ENCODE data around the gene C21orf58. TPM values are rescaled to one million over a fixed set of nuclear protein-coding genes. Genes with fewer than 3 reads are reported as not detected.

C21orf58 gene
- total RNA-seq, 4 donors from 2014 or later, result 2.2 to 4.8 (median 2.3) TPM

DNA sequence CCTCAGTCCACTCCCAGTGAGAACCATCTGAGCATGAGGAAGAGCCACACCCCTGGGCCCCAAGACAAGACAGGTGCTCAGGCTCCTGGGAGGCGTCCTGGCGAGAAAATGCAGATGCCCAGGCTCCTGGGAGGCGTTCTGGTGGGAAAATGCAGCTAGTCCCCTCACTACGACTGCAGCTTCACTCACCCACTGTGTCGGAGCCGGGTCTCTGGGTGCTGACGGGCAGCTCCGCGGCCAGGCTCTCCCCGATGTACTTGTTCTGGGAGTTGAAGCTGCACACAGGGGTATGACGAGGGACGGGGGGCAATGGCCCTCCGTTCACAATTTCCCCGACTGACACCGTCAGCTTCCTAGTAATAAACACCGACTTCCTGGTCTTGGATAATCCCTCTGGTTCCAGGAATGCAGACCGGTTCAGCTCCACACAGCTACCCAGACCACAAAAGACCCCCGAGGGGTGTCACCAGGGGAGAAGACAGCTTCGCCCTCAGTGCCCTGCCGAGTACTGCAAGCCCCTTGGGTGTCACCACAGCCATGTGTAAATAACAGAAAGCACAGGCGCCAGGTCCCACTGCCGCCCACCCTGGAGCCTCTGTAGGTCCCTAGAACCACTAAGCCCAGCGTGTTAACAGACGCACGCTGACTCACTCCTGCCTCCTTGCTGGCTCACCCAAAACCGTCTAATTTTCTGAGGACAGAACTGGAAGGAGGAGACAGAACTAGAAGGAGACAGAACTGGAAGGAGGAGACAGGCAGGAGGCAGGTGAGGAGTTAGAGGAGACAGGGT lies 57.7 kb downstream of the C21orf58 start:
- WGBS, 2 donors, result 86 to 88% methylated on average over 24 to 25 of the region's 26 CpGs
- no peak for TF ChIP-seq POLR2A (IDR thresholded peaks at IDR 0.05)
- TF ChIP-seq, protein P1, sequence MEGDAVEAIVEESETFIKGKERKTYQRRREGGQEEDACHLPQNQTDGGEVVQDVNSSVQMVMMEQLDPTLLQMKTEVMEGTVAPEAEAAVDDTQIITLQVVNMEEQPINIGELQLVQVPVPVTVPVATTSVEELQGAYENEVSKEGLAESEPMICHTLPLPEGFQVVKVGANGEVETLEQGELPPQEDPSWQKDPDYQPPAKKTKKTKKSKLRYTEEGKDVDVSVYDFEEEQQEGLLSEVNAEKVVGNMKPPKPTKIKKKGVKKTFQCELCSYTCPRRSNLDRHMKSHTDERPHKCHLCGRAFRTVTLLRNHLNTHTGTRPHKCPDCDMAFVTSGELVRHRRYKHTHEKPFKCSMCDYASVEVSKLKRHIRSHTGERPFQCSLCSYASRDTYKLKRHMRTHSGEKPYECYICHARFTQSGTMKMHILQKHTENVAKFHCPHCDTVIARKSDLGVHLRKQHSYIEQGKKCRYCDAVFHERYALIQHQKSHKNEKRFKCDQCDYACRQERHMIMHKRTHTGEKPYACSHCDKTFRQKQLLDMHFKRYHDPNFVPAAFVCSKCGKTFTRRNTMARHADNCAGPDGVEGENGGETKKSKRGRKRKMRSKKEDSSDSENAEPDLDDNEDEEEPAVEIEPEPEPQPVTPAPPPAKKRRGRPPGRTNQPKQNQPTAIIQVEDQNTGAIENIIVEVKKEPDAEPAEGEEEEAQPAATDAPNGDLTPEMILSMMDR (IDR thresholded peaks at IDR 0.05), result no peak
- intact Hi-C loops (cut with DNase I; ENCODE audit: low total_unique reads), result no loop called here
- DNase-seq (ENCODE audit: low spot score in 2 of 2), result no peak
- H3K4me3 ChIP-seq (ENCODE audit: low read depth, poor library complexity, severe bottlenecking), result no peak overlapping the region

- intact Hi-C loops (cut with DNase I; ENCODE audit: low total_unique reads), result no loop called here
- H3K4me3 ChIP-seq (ENCODE audit: low read depth, poor library complexity, severe bottlenecking), result no peak overlapping the region
- DNase-seq (ENCODE audit: low spot score in 2 of 2), result no peak
- 85% methylated on average over 10 to 13 of the region's 13 CpGs for WGBS, 2 donors
- no peak for TF ChIP-seq POLR2A (IDR thresholded peaks at IDR 0.05)
- TF ChIP-seq, protein P1 (IDR thresholded peaks at IDR 0.05), result no peak
These were observed 59.0 kb downstream of the C21orf58 start for GRCh38 chr21:46264690-46265144.

GRCh38 chr21:46264046-46264689 lies 59.5 kb downstream of the C21orf58 start:
- no peak for TF ChIP-seq POLR2A (IDR thresholded peaks at IDR 0.05)
- TF ChIP-seq, protein P1 (IDR thresholded peaks at IDR 0.05), result no peak
- DNase-seq (ENCODE audit: low spot score in 2 of 2), result no peak
- 94 to 96% methylated on average over 22 of the region's 22 CpGs for WGBS, 2 donors
- no peak overlapping the region for H3K4me3 ChIP-seq (ENCODE audit: low read depth, poor library complexity, severe bottlenecking)
- intact Hi-C loops (cut with DNase I; ENCODE audit: low total_unique reads), result no loop called here

DNA sequence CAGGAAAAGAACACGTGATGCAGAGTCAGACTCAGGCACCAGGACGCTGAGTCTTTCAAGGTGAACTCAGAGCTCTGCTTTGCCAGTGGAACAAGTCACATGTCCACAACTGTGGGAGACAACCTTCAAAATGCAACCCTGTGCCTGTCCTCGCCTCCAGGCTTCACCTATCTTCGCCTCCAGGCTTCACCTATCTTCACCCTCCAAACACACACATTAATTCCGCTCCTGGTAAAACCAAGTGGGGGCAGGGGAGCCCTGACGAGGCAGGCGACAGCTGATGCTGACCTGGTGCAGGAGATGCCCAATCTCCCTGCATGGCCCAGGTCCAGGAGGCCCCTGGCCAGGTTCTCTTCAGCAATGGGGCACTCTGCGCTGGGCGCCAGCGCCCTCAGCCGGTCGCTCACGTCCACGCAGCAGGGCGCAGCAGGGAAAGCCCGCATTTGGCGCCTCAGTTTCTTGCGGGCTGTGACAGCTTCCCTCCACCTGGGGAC lies 67.1 kb downstream of the C21orf58 start:
- WGBS, 2 donors, result 90 to 95% methylated on average over 18 of the region's 18 CpGs
- H3K4me3 ChIP-seq (ENCODE audit: low read depth, poor library complexity, severe bottlenecking), result no peak overlapping the region
- intact Hi-C loops (cut with DNase I; ENCODE audit: low total_unique reads), result no loop called here
- DNase-seq (ENCODE audit: low spot score in 2 of 2), result peak in 1 of 2 donors; percentile 67
- TF ChIP-seq, protein P1 (IDR thresholded peaks at IDR 0.05), result no peak
- TF ChIP-seq POLR2A (IDR thresholded peaks at IDR 0.05), result no peak

DNA sequence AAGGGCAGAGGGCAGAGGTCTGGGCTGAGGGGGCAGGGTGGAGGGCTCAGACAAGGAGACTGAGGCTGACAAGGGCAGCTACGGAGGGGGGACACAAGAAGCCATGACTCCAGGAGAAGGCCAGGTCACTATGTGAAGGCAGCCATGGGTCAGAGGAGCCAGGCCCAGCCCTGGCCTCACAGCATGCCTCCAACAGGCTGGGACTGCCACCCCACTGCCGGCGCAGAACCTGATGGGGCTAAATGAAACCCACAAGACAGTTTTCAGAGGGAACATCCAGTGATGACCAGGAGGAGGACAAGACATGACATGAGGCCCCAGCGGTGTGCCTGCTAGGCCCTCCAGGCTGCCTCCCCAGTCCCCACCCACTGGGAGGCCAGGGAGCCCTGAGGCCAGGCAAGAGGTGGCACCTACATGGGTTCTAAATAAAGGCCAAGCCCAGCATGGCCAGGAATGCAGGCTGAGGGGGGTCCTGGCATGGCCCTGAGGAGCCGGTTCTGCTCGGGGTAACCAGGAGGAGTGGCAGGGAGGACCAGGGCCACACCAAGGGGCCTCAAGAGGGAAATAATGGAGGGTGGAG lies 67.8 kb downstream of the C21orf58 start:
- intact Hi-C loops (cut with DNase I; ENCODE audit: low total_unique reads), result no loop called here
- DNase-seq (ENCODE audit: low spot score in 2 of 2), result peak in 1 of 2 donors; percentile 80
- 92 to 94% methylated on average over 5 to 6 of the region's 6 CpGs for WGBS, 2 donors
- no peak overlapping the region for H3K4me3 ChIP-seq (ENCODE audit: low read depth, poor library complexity, severe bottlenecking)
- TF ChIP-seq POLR2A (IDR thresholded peaks at IDR 0.05), result no peak
- TF ChIP-seq, protein P1 (IDR thresholded peaks at IDR 0.05), result no peak
